Measurements from ENCODE around the gene NFE2L1.

NFE2L1 gene

DNA sequence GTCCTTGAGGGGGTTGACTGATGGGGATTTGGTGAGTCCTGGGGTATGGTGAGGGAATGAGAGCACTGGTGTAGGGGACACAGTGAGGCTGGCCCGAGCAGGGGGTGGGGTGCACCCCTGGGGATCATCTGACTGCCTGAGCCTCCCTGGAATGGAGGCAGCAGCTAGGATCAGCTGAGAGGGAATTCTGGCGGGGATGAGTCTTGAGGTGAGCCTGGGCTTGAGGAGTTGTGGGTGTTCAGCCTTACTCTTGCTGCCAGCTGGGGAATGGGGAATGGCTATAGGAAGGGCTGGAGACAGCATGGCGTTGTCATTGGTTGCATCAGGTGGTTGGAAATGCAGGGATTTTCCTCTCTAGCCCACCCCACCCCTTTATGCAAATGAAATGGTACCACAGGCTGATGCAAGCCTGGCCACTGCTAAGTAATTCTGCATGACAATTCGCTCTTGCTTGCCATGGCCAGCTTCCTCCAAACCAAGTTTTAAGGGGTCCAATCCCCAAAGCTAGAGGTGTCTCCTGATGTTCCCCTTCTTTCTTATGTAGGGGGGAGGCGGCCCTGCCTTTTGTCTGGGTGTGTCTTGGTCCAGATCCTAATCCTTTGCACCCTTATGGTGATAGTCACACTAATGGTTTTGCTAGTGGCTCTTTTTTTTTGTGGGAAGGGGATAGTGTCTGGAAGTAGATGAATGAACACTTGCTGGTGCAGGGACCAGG is 7.5 kb downstream of the NFE2L1 start:
- no peak for DNase-seq (ENCODE audit: insufficient read length, low spot score)
- no peak for FAIRE-seq
- TF ChIP-seq CTCF (IDR thresholded peaks at IDR 0.05; ENCODE audit: insufficient read depth, missing control alignments), result no peak

DNA sequence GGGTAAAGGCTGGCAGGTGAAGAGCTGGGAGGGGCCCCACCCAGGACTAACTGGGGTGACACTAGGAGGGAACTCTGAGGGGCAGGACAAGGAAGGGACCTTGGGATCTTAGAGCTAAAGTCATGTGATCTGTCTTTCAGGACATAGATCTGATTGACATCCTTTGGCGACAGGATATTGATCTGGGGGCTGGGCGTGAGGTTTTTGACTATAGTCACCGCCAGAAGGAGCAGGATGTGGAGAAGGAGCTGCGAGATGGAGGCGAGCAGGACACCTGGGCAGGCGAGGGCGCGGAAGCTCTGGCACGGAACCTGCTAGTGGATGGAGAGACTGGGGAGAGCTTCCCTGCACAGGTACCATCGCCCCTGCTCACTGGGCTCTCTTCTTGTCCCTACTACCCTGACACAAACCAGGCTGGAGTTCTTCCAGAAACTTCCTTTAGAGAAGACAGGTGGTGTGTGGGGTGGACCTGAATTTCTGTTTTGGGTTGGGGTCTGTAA is 8.1 kb downstream of the NFE2L1 start:
- FAIRE-seq (no peak), DNase-seq (ENCODE audit: insufficient read length, low spot score) (no peak)
- TF ChIP-seq CTCF (IDR thresholded peaks at IDR 0.05; ENCODE audit: insufficient read depth, missing control alignments), result no peak

GRCh38 chr17:48056879-48057278 is 8.7 kb downstream of the NFE2L1 start:
- DNase-seq (ENCODE audit: insufficient read length, low spot score) (no peak), FAIRE-seq (no peak)
- no peak for TF ChIP-seq CTCF (IDR thresholded peaks at IDR 0.05; ENCODE audit: insufficient read depth, missing control alignments)

GRCh38 chr17:48057626-48058025 is 9.5 kb downstream of the NFE2L1 start:
- no peak for TF ChIP-seq CTCF (IDR thresholded peaks at IDR 0.05; ENCODE audit: insufficient read depth, missing control alignments)
- DNase-seq (ENCODE audit: insufficient read length, low spot score), result no peak
- no peak for FAIRE-seq

GRCh38 chr17:48058393-48059124 is 10.4 kb downstream of the NFE2L1 start:
- DNase-seq (ENCODE audit: insufficient read length, low spot score) (no peak), FAIRE-seq (no peak)
- no peak for TF ChIP-seq CTCF (IDR thresholded peaks at IDR 0.05; ENCODE audit: insufficient read depth, missing control alignments)

- TF ChIP-seq CTCF (IDR thresholded peaks at IDR 0.05; ENCODE audit: insufficient read depth, missing control alignments), result no peak
- no peak for FAIRE-seq
- DNase-seq (ENCODE audit: insufficient read length, low spot score), result no peak
Observed at GRCh38 chr17:48059125-48059668, 11.0 kb downstream of the NFE2L1 start.

All from D721Med (cell line).